AG09319 (cell line): ENCODE data around the gene DHRS3.
A peak's percentile ranks its signal among the peaks of the same experiment; 100 is the strongest.

Experiments
- DNase-seq: peaks from one replicate; pipeline ENCODE4 v3.0.0-alpha.2; 2010; ENCODE audit warnings: low read depth; ENCODE audit errors: extremely low read depth
- TF ChIP-seq, protein P1 (sequence below): IDR thresholded peaks from 2 replicates; pipeline ENCODE4 v1.5.1; 2011; ENCODE audit warnings: low read depth, mild to moderate bottlenecking, inconsistent platforms, low read length, moderate library complexity

The DHRS3 gene

DNA sequence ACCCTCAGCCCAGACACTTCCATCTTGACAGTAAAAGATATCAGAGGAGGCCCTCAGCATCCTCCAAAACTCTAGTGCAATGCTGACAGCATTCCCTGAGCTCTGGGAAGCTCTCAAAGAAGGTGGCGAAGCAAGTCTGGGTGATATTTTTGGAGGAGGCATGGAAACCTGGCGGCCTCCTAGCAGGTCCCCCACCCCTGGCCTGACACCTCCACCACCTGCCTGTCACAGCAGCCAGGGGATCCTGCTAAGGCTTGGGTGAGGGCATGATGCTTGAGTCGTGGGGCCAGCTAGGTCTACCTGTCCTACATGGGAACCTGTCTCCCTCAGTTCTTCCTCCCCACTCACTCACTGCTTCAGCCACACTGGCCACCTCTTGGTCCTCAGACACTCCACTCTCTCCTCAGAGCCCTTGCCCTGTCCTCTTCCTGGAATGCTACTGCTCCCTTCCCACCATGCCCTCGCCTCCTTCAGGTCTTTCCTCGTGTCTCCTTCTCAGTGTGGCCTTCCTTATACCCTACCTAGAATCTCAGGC lies 8.5 kb downstream of the DHRS3 start:
- TF ChIP-seq, protein P1, sequence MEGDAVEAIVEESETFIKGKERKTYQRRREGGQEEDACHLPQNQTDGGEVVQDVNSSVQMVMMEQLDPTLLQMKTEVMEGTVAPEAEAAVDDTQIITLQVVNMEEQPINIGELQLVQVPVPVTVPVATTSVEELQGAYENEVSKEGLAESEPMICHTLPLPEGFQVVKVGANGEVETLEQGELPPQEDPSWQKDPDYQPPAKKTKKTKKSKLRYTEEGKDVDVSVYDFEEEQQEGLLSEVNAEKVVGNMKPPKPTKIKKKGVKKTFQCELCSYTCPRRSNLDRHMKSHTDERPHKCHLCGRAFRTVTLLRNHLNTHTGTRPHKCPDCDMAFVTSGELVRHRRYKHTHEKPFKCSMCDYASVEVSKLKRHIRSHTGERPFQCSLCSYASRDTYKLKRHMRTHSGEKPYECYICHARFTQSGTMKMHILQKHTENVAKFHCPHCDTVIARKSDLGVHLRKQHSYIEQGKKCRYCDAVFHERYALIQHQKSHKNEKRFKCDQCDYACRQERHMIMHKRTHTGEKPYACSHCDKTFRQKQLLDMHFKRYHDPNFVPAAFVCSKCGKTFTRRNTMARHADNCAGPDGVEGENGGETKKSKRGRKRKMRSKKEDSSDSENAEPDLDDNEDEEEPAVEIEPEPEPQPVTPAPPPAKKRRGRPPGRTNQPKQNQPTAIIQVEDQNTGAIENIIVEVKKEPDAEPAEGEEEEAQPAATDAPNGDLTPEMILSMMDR = no peak
- no peak for DNase-seq

DNA sequence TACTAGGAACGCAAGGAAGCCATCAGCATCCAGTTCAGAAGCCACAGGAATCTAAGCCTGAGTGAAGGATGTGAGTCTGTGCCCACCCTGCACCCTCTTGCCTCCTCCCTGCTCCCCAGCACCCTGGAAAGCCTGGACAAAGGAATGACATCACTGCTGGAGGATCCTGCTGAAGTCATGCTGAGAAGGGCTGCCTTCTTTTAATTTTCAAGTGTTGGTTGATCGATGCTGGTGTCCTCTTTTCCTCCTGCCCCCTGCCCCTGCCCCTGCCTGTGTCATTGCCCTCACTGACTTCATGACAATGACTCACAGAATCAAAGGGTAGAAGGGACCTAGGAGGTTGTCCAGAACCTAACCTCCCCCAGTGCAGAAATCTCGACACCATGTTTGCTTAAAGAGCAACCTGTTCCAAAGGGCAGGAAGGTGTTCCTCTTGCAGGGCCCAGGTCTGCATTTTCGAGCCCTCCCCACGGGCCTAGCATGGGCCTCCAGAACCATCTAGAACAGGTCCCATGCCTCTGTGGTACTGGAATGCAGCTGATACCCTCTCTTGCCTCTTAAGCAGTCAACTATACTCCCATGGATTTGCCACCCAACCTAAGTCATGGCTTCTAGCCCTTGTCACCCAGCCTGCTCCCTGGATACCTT lies 9.6 kb downstream of the DHRS3 start:
- no peak for DNase-seq
- TF ChIP-seq, protein P1 = no peak

DNA sequence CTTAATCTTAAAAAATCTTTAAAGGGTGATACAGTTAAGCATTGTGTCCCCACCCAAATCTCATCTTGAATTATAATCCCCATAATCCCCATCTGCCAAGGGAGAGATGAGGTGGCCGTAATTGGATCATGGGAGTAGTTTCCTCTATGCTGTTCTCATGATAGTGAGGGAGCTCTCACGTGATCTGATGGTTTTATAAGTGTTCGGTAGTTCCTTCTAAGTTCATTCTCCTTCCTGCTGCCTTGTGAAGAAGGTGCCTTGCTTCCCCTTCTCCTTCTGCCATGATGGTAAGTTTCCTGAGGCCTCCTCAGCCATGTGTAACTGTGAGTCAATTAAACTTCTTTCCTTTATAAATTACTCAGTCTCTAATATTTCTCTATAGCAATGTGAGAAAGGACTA lies 10.7 kb downstream of the DHRS3 start:
- no peak for DNase-seq
- TF ChIP-seq, protein P1 = no peak

DNA sequence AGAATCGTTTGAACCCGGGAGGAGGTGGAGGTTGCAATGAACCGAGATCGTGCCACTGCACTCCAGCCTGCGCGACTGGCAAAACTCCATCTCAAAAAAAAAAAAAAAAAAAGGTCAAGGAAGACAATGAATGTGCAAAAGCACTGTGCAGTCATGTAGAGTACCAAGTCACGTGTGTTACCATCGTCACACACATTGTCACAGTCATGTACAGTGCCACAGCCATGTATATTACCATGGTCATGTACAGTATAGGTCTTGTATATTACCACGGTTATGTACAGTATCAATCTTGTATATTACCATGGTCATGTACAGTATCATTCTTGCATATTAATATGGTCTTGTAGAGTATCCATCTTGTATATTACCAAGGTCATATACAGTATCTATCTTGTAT lies 13.0 kb downstream of the DHRS3 start:
- DNase-seq = no peak
- TF ChIP-seq, protein P1 = no peak

DNA sequence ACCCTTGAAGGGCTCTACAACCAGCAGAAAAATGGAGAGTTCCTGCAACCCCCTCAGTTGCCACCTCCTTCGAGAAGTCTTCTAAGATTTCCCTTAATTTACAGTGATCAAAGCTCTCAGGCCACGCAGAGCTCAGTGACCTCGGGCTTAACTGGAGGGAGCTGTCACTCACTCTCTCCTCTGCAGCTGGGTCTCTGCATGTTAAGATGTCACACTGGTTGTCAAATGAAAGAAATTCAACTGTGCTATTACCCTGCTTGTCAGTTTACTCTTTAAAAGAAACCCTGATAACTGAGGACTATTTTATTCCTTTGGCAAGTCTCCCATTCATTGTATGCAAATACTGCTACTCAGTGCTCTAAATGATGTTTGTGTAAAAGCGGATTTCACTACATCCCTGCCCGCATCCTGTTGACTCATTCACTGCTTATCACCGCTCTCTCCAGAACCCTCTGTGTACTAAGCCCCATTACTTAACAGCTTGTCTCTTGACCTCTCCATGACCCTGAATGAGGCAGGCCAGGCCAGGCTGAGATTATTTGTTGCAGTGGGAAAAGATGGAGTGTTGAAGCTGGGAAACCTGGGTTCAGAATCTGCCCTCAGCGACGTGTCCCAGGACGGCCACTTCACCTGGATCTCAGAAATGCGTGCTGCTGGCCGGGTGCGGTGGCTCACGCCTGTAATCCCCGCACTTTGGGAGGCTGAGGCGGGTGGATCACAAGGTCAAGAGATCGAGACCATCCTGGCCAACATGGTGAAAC lies 13.7 kb downstream of the DHRS3 start:
- TF ChIP-seq, protein P1 = no peak
- peak; percentile 93 for DNase-seq

DNA sequence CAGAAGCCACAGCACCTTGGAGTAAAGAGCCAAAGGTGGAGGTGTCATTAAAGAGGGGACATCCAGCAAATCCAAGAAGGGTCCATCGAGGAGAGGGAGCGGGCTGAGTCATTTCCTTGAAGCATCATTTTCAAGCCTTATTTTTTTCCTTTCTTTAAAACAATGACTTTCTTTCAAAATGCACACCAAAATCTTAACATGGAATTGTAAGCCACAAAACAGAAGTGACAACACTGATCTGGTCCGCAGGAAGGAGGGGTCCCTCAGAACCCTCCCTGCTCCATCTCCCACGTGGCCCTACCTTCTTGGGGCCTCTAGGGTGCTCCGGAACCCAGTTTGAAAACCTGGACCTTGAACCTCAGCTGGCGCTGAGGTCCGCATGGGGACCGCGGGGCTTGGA lies 14.8 kb downstream of the DHRS3 start:
- TF ChIP-seq, protein P1 = no peak
- DNase-seq = no peak

DNA sequence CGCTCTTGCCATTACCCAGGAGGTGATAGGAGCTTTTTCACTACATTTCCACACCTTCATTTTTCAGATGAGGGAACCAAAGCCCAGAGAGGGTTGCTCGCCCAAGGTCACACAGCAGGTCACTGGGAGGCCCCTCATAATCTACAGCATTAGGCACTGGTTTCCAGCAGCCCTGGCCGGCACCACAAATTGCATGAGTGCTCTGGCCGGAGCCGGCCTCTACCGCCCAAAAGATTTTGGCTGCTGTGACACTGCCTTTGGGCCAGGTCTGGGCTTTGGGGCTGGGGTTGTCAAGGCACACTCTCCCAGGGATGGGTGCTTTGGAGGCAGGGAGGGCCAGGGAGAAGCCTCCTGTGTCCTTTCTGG lies 15.4 kb downstream of the DHRS3 start:
- DNase-seq = no peak
- TF ChIP-seq, protein P1 = no peak
